Measurements from ENCODE around the gene FAM169A. TPM values are rescaled to one million over a fixed set of nuclear protein-coding genes. Genes with fewer than 3 reads are reported as not detected.

Gene FAM169A
- total and polyA plus RNA-seq, 2 experiments from 2014 or later = 16.9 to 97.7 TPM

- ATAC-seq = peak; percentile 54
- TF ChIP-seq, protein P1, sequence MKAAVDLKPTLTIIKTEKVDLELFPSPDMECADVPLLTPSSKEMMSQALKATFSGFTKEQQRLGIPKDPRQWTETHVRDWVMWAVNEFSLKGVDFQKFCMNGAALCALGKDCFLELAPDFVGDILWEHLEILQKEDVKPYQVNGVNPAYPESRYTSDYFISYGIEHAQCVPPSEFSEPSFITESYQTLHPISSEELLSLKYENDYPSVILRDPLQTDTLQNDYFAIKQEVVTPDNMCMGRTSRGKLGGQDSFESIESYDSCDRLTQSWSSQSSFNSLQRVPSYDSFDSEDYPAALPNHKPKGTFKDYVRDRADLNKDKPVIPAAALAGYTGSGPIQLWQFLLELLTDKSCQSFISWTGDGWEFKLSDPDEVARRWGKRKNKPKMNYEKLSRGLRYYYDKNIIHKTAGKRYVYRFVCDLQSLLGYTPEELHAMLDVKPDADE (IDR thresholded peaks at IDR 0.05) = no peak
- no peak for TF ChIP-seq EZH2phosphoT487 (IDR thresholded peaks at IDR 0.05; ENCODE audit: unreplicated experiment)
- no peak for TF ChIP-seq ZNF331 (CRISPR knock-in tag; IDR thresholded peaks at IDR 0.05; ENCODE audit: low read depth)
- TF ChIP-seq ZNF114 (CRISPR knock-in tag; IDR thresholded peaks at IDR 0.05) = no peak
- no peak for TF ChIP-seq NANOG (IDR thresholded peaks at IDR 0.05; ENCODE audit: borderline replicate concordance)
- no peak for TF ChIP-seq CREB1 (CRISPR knock-in tag; IDR thresholded peaks at IDR 0.05; ENCODE audit: low read depth)
- TF ChIP-seq JUNB (IDR thresholded peaks at IDR 0.05; ENCODE audit: unreplicated experiment) = no peak
- TF ChIP-seq EZH2 (IDR thresholded peaks at IDR 0.05; ENCODE audit: low read depth, unreplicated experiment) = no peak
- no peak overlapping the region for H3K27ac Mint-ChIP-seq
- Histone ChIP-seq H3K9me2 (ENCODE audit: insufficient read depth) (no peaks in the 10 kb centered on the region), H3K27me3 (ENCODE audit: insufficient read depth) (no peaks in the 10 kb centered on the region), H3K79me2 (replicated peaks; ENCODE audit: insufficient read depth) (no peaks in the 10 kb centered on the region), H3K4me1 (ENCODE audit: insufficient read depth) (peaks cover 6% of the 10 kb centered on the region), H3F3A (replicated peaks; ENCODE audit: low read depth) (no peaks in the 10 kb centered on the region), H3K4me3 (no peak overlapping the region), H3K4me2 (no peak overlapping the region), H4K20me1 (replicated peaks; ENCODE audit: insufficient read depth) (no peaks in the 10 kb centered on the region), H3K27ac (ENCODE audit: low read depth) (no peak overlapping the region), H3K36me3 (ENCODE audit: insufficient read depth) (no peaks in the 10 kb centered on the region), H2AFZ (peak overlapping the region; percentile 96)
- H3K4me1 Mint-ChIP-seq = peaks cover 17% of the 10 kb centered on the region
- no peak overlapping the region for H3K4me3 Mint-ChIP-seq
- peaks cover 12% of the 10 kb centered on the region for H3K27me3 Mint-ChIP-seq (ENCODE audit: insufficient read depth, low read depth, poor library complexity)
- H3K36me3 Mint-ChIP-seq (ENCODE audit: low read depth) = peaks cover 10% of the 10 kb centered on the region; the same call in 2 of the 3 replicates
- DNase-seq (ENCODE audit: low spot score) = no peak
- peaks cover 13% of the 10 kb centered on the region for H3K9me3 Mint-ChIP-seq
Measured at GRCh38 chr5:74889523-74890105, 23.4 kb upstream of the FAM169A start.

GRCh38 chr5:74888117-74888516 is 21.9 kb upstream of the FAM169A start:
- TF ChIP-seq ZNF331 (CRISPR knock-in tag; IDR thresholded peaks at IDR 0.05; ENCODE audit: low read depth) = no peak
- Histone ChIP-seq H3K27ac (ENCODE audit: low read depth) (no peak overlapping the region), H3K4me1 (ENCODE audit: insufficient read depth) (peaks cover 11% of the 10 kb centered on the region), H3K27me3 (ENCODE audit: insufficient read depth) (no peaks in the 10 kb centered on the region), H3K4me2 (no peak overlapping the region), H2AFZ (no peak overlapping the region; the same call in 1 of the 2 replicates), H3K4me3 (no peak overlapping the region), H4K20me1 (replicated peaks; ENCODE audit: insufficient read depth) (no peaks in the 10 kb centered on the region), H3F3A (replicated peaks; ENCODE audit: low read depth) (no peaks in the 10 kb centered on the region), H3K36me3 (ENCODE audit: insufficient read depth) (no peaks in the 10 kb centered on the region), H3K79me2 (replicated peaks; ENCODE audit: insufficient read depth) (no peaks in the 10 kb centered on the region), H3K9me2 (ENCODE audit: insufficient read depth) (no peaks in the 10 kb centered on the region)
- no peak overlapping the region for H3K4me3 Mint-ChIP-seq
- peaks cover 16% of the 10 kb centered on the region for H3K27me3 Mint-ChIP-seq (ENCODE audit: insufficient read depth, low read depth, poor library complexity)
- no peak for ATAC-seq
- H3K36me3 Mint-ChIP-seq (ENCODE audit: low read depth) = peaks cover 6% of the 10 kb centered on the region; the same call in 1 of the 3 replicates
- H3K4me1 Mint-ChIP-seq = peaks cover 23% of the 10 kb centered on the region
- H3K9me3 Mint-ChIP-seq = peaks cover 3% of the 10 kb centered on the region; the same call in 1 of the 3 replicates
- H3K27ac Mint-ChIP-seq = no peak overlapping the region
- no peak for DNase-seq (ENCODE audit: low spot score)

DNA sequence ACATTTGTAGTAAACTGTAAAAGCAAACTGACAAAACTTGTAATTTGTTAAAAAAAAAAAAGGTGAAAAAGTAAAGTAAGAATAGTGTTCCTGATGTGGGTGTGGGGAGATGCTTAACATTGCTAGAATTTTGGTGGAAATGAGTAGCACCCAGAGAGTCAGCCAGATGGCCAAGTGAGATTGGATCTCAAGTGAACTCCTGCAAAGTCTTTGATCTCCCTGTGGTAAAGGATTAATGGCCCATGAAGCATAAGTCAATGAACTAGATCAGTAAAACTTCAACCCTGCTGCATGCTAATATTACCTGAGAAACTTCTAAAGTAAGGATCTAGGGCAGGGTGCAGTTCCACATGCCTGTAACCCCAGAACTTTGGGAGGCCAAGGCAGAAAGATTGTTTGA is 19.0 kb upstream of the FAM169A start:
- Histone ChIP-seq H3K79me2 (replicated peaks; ENCODE audit: insufficient read depth) (no peaks in the 10 kb centered on the region), H3K4me3 (no peak overlapping the region), H3F3A (replicated peaks; ENCODE audit: low read depth) (no peaks in the 10 kb centered on the region), H2AFZ (no peak overlapping the region), H3K4me2 (no peak overlapping the region), H3K4me1 (ENCODE audit: insufficient read depth) (peaks cover 11% of the 10 kb centered on the region), H3K9me2 (ENCODE audit: insufficient read depth) (no peaks in the 10 kb centered on the region), H3K27me3 (ENCODE audit: insufficient read depth) (no peaks in the 10 kb centered on the region), H4K20me1 (replicated peaks; ENCODE audit: insufficient read depth) (no peaks in the 10 kb centered on the region), H3K36me3 (ENCODE audit: insufficient read depth) (no peaks in the 10 kb centered on the region), H3K27ac (ENCODE audit: low read depth) (no peak overlapping the region)
- ATAC-seq = no peak
- H3K27me3 Mint-ChIP-seq (ENCODE audit: insufficient read depth, low read depth, poor library complexity) = peaks cover 20% of the 10 kb centered on the region
- peaks cover 28% of the 10 kb centered on the region for H3K4me1 Mint-ChIP-seq
- H3K27ac Mint-ChIP-seq = no peak overlapping the region
- H3K4me3 Mint-ChIP-seq = no peak overlapping the region
- DNase-seq (ENCODE audit: low spot score) = no peak
- H3K9me3 Mint-ChIP-seq = peaks cover 3% of the 10 kb centered on the region; the same call in 1 of the 3 replicates
- peaks cover 2% of the 10 kb centered on the region; the same call in 1 of the 3 replicates for H3K36me3 Mint-ChIP-seq (ENCODE audit: low read depth)
- no peak for TF ChIP-seq STAT1 (IDR thresholded peaks at IDR 0.05; ENCODE audit: unreplicated experiment)
- TF ChIP-seq REST (IDR thresholded peaks at IDR 0.05; ENCODE audit: unreplicated experiment) = no peak
- TF ChIP-seq, protein P2, sequence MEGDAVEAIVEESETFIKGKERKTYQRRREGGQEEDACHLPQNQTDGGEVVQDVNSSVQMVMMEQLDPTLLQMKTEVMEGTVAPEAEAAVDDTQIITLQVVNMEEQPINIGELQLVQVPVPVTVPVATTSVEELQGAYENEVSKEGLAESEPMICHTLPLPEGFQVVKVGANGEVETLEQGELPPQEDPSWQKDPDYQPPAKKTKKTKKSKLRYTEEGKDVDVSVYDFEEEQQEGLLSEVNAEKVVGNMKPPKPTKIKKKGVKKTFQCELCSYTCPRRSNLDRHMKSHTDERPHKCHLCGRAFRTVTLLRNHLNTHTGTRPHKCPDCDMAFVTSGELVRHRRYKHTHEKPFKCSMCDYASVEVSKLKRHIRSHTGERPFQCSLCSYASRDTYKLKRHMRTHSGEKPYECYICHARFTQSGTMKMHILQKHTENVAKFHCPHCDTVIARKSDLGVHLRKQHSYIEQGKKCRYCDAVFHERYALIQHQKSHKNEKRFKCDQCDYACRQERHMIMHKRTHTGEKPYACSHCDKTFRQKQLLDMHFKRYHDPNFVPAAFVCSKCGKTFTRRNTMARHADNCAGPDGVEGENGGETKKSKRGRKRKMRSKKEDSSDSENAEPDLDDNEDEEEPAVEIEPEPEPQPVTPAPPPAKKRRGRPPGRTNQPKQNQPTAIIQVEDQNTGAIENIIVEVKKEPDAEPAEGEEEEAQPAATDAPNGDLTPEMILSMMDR (conservative IDR thresholded peaks at IDR 0.05; ENCODE audit: low read depth in 2 of 2) = no peak
- TF ChIP-seq, protein P1 (IDR thresholded peaks at IDR 0.05) = no peak
- TF ChIP-seq CREB1 (CRISPR knock-in tag; IDR thresholded peaks at IDR 0.05; ENCODE audit: low read depth) = no peak
- no peak for TF ChIP-seq POLR2AphosphoS5 (IDR thresholded peaks at IDR 0.05; ENCODE audit: low read depth)
- TF ChIP-seq JUNB (IDR thresholded peaks at IDR 0.05; ENCODE audit: unreplicated experiment) = no peak

All from GM23338 (cell line).